ENCODE measurements around the gene CELA3B. TPM values are rescaled to one million over a fixed set of nuclear protein-coding genes. Genes with fewer than 3 reads are reported as not detected.
A peak's percentile ranks its signal among the peaks of the same experiment; 100 is the strongest.
"Not testable (repeated sequence)": the region's sequence is repeated elsewhere in the genome, so short reads cannot be mapped to it uniquely, and the experiment has no call there.

Gene CELA3B
- total and polyA plus RNA-seq, 4 donors, result 1.0 to 7.5 (median 2.1) TPM

DNA sequence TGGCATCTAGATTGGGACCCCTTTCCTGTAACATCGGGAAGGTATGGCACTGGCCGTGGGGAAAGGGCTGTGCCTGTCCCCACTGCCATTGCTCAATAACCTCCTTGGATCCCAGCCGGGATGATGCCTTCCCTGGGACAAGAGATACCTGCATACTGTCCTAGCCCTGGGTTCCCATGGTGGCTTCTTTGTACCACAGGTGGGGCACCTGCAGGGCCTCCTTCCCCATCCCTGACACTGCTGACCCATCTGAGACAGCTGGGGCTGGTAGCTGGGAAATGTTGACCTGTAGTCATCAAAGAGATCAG, 19.8 kb downstream of the CELA3B start:
- WGBS, 2 donors, result 77 to 86% methylated on average over 3 of the region's 3 CpGs
- H3K9me3 ChIP-seq (ENCODE audit: control insufficient read depth, low read length); H3K4me1 ChIP-seq (ENCODE audit: control insufficient read depth in 1 of 2, insufficient read depth in 2 of 2, low read length in 2 of 2); H3K4me3 ChIP-seq (ENCODE audit: low read length in 2 of 2); intact Hi-C loops (cut with DNase I); H3K27me3 ChIP-seq (ENCODE audit: control insufficient read depth in 1 of 2, insufficient read depth in 2 of 2, low read length in 1 of 2); ATAC-seq (ENCODE audit: low FRiP score); H3K36me3 ChIP-seq (ENCODE audit: control insufficient read depth in 1 of 2, insufficient read depth in 2 of 2, low read length in 1 of 2); DNase-seq; H3K27ac ChIP-seq (ENCODE audit: low read depth in 1 of 2, low read length in 2 of 2): not testable (repeated sequence)

GRCh38 chr1:21997891-21998623, 21.2 kb downstream of the CELA3B start:
- intact Hi-C loops (cut with DNase I); H3K9me3 ChIP-seq (ENCODE audit: control insufficient read depth, low read length); H3K27ac ChIP-seq (ENCODE audit: low read depth in 1 of 2, low read length in 2 of 2); H3K36me3 ChIP-seq (ENCODE audit: control insufficient read depth in 1 of 2, insufficient read depth in 2 of 2, low read length in 1 of 2); ATAC-seq (ENCODE audit: low FRiP score); H3K4me3 ChIP-seq (ENCODE audit: low read length in 2 of 2); H3K4me1 ChIP-seq (ENCODE audit: control insufficient read depth in 1 of 2, insufficient read depth in 2 of 2, low read length in 2 of 2); DNase-seq; H3K27me3 ChIP-seq (ENCODE audit: control insufficient read depth in 1 of 2, insufficient read depth in 2 of 2, low read length in 1 of 2): not testable (repeated sequence)
- 70 to 73% methylated on average over 9 of the region's 9 CpGs for WGBS, 2 donors

DNA sequence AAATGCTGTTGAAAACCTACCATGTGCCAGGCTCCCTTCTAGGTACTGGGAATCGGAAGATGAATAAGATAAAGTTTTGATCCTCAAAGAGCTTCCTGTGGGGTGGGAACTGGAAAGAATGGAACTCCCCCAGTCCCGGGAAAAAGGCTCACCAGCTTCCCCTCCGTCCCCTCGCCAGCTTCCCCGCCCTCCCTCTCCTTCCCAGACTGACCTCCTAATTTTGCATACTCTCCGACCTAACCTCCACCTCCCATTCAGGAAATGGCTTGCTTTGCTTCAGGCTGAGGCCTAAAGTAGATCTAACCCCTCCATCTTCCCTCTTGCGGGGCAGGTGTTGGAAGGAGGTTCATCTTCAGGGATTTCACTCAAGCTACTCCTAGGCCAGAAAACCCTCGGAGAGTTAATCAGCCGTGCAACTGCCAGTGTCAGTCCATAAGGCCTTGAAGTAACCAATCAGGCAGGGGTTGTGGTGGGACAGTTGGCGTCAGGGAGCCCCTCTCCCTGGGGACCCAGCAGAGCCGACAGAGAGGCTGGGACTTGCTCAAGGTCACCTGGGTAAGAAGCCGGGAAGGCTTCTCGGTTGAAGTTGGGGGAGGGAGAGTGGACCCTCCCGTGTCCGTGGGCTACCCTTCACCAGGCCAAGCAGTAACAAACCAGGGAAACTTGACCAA, 21.9 kb downstream of the CELA3B start:
- H3K36me3 ChIP-seq (ENCODE audit: control insufficient read depth in 1 of 2, insufficient read depth in 2 of 2, low read length in 1 of 2); H3K4me1 ChIP-seq (ENCODE audit: control insufficient read depth in 1 of 2, insufficient read depth in 2 of 2, low read length in 2 of 2); intact Hi-C loops (cut with DNase I); H3K27me3 ChIP-seq (ENCODE audit: control insufficient read depth in 1 of 2, insufficient read depth in 2 of 2, low read length in 1 of 2); H3K27ac ChIP-seq (ENCODE audit: low read depth in 1 of 2, low read length in 2 of 2); DNase-seq; H3K9me3 ChIP-seq (ENCODE audit: control insufficient read depth, low read length); H3K4me3 ChIP-seq (ENCODE audit: low read length in 2 of 2); ATAC-seq (ENCODE audit: low FRiP score): not testable (repeated sequence)
- WGBS, 2 donors, result 83 to 87% methylated on average over 11 to 15 of the region's 15 CpGs

- WGBS, 2 donors, result 43 to 54% methylated on average over 7 of the region's 7 CpGs
- intact Hi-C loops (cut with DNase I); H3K4me3 ChIP-seq (ENCODE audit: low read length in 2 of 2); H3K36me3 ChIP-seq (ENCODE audit: control insufficient read depth in 1 of 2, insufficient read depth in 2 of 2, low read length in 1 of 2); ATAC-seq (ENCODE audit: low FRiP score); H3K4me1 ChIP-seq (ENCODE audit: control insufficient read depth in 1 of 2, insufficient read depth in 2 of 2, low read length in 2 of 2); H3K27me3 ChIP-seq (ENCODE audit: control insufficient read depth in 1 of 2, insufficient read depth in 2 of 2, low read length in 1 of 2); H3K9me3 ChIP-seq (ENCODE audit: control insufficient read depth, low read length); DNase-seq; H3K27ac ChIP-seq (ENCODE audit: low read depth in 1 of 2, low read length in 2 of 2): not testable (repeated sequence)
These were observed 22.8 kb downstream of the CELA3B start for GRCh38 chr1:21999645-22000044.

DNA sequence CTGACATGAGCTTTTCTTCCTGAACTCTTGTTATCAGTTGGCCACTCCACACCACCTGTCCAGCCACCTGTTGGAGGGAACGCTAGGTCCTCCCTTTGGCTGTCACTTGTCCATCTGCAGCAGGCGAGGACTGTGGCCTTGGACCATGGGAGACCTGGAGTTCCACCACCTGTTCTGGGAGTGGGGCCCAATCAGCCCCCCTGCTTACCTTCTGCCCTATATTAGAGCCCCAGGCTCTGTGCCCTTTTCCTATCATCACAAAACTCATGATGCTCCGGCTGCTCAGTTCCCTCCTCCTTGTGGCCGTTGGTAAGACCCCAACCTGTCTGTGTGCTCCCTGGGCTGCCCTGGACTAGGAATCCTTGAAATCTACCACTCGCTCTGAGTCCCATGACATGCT, 24.6 kb downstream of the CELA3B start, which contains the start of gene CELA3A:
Gene CELA3A, plus strand, starts transcription at position 249 of the 400 bp plus-strand sequence. Its CDS starts 18 bp downstream, at position 267.
- Histone ChIP-seq H3K4me1 (ENCODE audit: control insufficient read depth in 1 of 2, insufficient read depth in 2 of 2, low read length in 2 of 2) (no peaks in the 10 kb centered on the region), H3K4me3 (ENCODE audit: low read length in 2 of 2) (no peak within 1 kb of the TSS), H3K27me3 (ENCODE audit: control insufficient read depth in 1 of 2, insufficient read depth in 2 of 2, low read length in 1 of 2) (no peaks in the 10 kb centered on the region), H3K27ac (ENCODE audit: low read depth in 1 of 2, low read length in 2 of 2) (no peak within 1 kb of the TSS), H3K9me3 (ENCODE audit: control insufficient read depth, low read length) (no peaks in the 10 kb centered on the region), H3K36me3 (ENCODE audit: control insufficient read depth in 1 of 2, insufficient read depth in 2 of 2, low read length in 1 of 2) (no peaks in the 10 kb centered on the region)
- peak in 1 of 2 donors; percentile 19 for DNase-seq
- intact Hi-C loops (cut with DNase I), result no loop called here
- 71 to 78% methylated on average over 5 of the region's 5 CpGs for WGBS, 2 donors
- ATAC-seq (ENCODE audit: low FRiP score), result no peak

- H3K4me1 ChIP-seq (ENCODE audit: control insufficient read depth in 1 of 2, insufficient read depth in 2 of 2, low read length in 2 of 2); ATAC-seq (ENCODE audit: low FRiP score); H3K27ac ChIP-seq (ENCODE audit: low read depth in 1 of 2, low read length in 2 of 2); H3K9me3 ChIP-seq (ENCODE audit: control insufficient read depth, low read length); H3K4me3 ChIP-seq (ENCODE audit: low read length in 2 of 2); H3K36me3 ChIP-seq (ENCODE audit: control insufficient read depth in 1 of 2, insufficient read depth in 2 of 2, low read length in 1 of 2); intact Hi-C loops (cut with DNase I); H3K27me3 ChIP-seq (ENCODE audit: control insufficient read depth in 1 of 2, insufficient read depth in 2 of 2, low read length in 1 of 2): not testable (repeated sequence)
- 71 to 82% methylated on average over 5 of the region's 5 CpGs for WGBS, 2 donors
- peak in 1 of 2 donors; percentile 10 for DNase-seq
These were observed 25.6 kb downstream of the CELA3B start for GRCh38 chr1:22002461-22002860.

- DNase-seq; H3K9me3 ChIP-seq (ENCODE audit: control insufficient read depth, low read length); H3K27me3 ChIP-seq (ENCODE audit: control insufficient read depth in 1 of 2, insufficient read depth in 2 of 2, low read length in 1 of 2); H3K27ac ChIP-seq (ENCODE audit: low read depth in 1 of 2, low read length in 2 of 2); ATAC-seq (ENCODE audit: low FRiP score); H3K4me3 ChIP-seq (ENCODE audit: low read length in 2 of 2); intact Hi-C loops (cut with DNase I); H3K36me3 ChIP-seq (ENCODE audit: control insufficient read depth in 1 of 2, insufficient read depth in 2 of 2, low read length in 1 of 2); H3K4me1 ChIP-seq (ENCODE audit: control insufficient read depth in 1 of 2, insufficient read depth in 2 of 2, low read length in 2 of 2): not testable (repeated sequence)
- WGBS, 2 donors, result 81 to 90% methylated on average over 8 of the region's 8 CpGs
These were observed 26.1 kb downstream of the CELA3B start for GRCh38 chr1:22002875-22003274.

- H3K9me3 ChIP-seq (ENCODE audit: control insufficient read depth, low read length); ATAC-seq (ENCODE audit: low FRiP score); H3K4me3 ChIP-seq (ENCODE audit: low read length in 2 of 2); H3K27ac ChIP-seq (ENCODE audit: low read depth in 1 of 2, low read length in 2 of 2); intact Hi-C loops (cut with DNase I); H3K27me3 ChIP-seq (ENCODE audit: control insufficient read depth in 1 of 2, insufficient read depth in 2 of 2, low read length in 1 of 2); DNase-seq; H3K36me3 ChIP-seq (ENCODE audit: control insufficient read depth in 1 of 2, insufficient read depth in 2 of 2, low read length in 1 of 2); H3K4me1 ChIP-seq (ENCODE audit: control insufficient read depth in 1 of 2, insufficient read depth in 2 of 2, low read length in 2 of 2): not testable (repeated sequence)
- WGBS, 2 donors, result 95 to 96% methylated on average over 2 to 3 of the region's 3 CpGs
These were observed 27.1 kb downstream of the CELA3B start for GRCh38 chr1:22003959-22004358.
